HG03460 (cell line): ENCODE data around the gene ZNF286A.
"Not testable (repeated sequence)": the region's sequence is repeated elsewhere in the genome, so short reads cannot be mapped to it uniquely, and the experiment has no call there.

ENCODE experiments used
- ATAC-seq: cut with Tn5 transposase; IDR thresholded peaks from one replicate; pipeline ENCODE4 v1.9.1; 2021; ENCODE audit not compliant: unreplicated experiment

Gene ZNF286A

GRCh38 chr17:15699413-15699924, at the start of gene ZNF286A:
TSS of gene ZNF286A (plus strand) at chr17:15699752. CDS start at chr17:15700330, 578 bp downstream.
- peak; percentile 94 for ATAC-seq

- no peak for ATAC-seq
Observed at GRCh38 chr17:15649861-15650421, 49.6 kb upstream of the ZNF286A start.

GRCh38 chr17:15650741-15651582, 48.6 kb upstream of the ZNF286A start:
- ATAC-seq, result no peak

GRCh38 chr17:15651583-15652110, 47.9 kb upstream of the ZNF286A start:
- peak; percentile 74 for ATAC-seq

- no peak for ATAC-seq
Observed at GRCh38 chr17:15652960-15653359, 46.6 kb upstream of the ZNF286A start.

- not testable (repeated sequence) for ATAC-seq
Observed at GRCh38 chr17:15654401-15654800, 45.2 kb upstream of the ZNF286A start.

GRCh38 chr17:15654886-15655561, 44.5 kb upstream of the ZNF286A start:
- ATAC-seq, result no peak

GRCh38 chr17:15657868-15658267, 41.7 kb upstream of the ZNF286A start:
- no peak for ATAC-seq

GRCh38 chr17:15658296-15658695, 41.3 kb upstream of the ZNF286A start:
- ATAC-seq, result no peak

GRCh38 chr17:15659236-15659635, 40.3 kb upstream of the ZNF286A start:
- no peak for ATAC-seq

GRCh38 chr17:15659663-15660062, 39.9 kb upstream of the ZNF286A start:
- ATAC-seq, result no peak

- ATAC-seq, result no peak
Observed at GRCh38 chr17:15660077-15660476, 39.5 kb upstream of the ZNF286A start.

- no peak for ATAC-seq
Observed at GRCh38 chr17:15662681-15663080, 36.9 kb upstream of the ZNF286A start.

GRCh38 chr17:15663176-15663575, 36.4 kb upstream of the ZNF286A start:
- no peak for ATAC-seq

- no peak for ATAC-seq
Observed at GRCh38 chr17:15663691-15664090, 35.9 kb upstream of the ZNF286A start.

- not testable (repeated sequence) for ATAC-seq
Observed at GRCh38 chr17:15669526-15669925, 30.0 kb upstream of the ZNF286A start.

- ATAC-seq, result not testable (repeated sequence)
Observed at GRCh38 chr17:15674640-15675039, 24.9 kb upstream of the ZNF286A start.

GRCh38 chr17:15675991-15676390, 23.6 kb upstream of the ZNF286A start:
- not testable (repeated sequence) for ATAC-seq

GRCh38 chr17:15683135-15683534, 16.4 kb upstream of the ZNF286A start:
- ATAC-seq, result not testable (repeated sequence)

- ATAC-seq, result peak; percentile 94
Observed at GRCh38 chr17:15683824-15684478, 15.6 kb upstream of the ZNF286A start, which contains the start of gene TRIM16. TSS of gene TRIM16 (minus strand) at chr17:15684311. CDS start at chr17:15651609, 32,702 bp downstream.

- not testable (repeated sequence) for ATAC-seq
Observed at GRCh38 chr17:15687494-15687893, 12.1 kb upstream of the ZNF286A start.
